NCI-H748 (cell line): Measurements from ENCODE around the gene MBD3.
"Not testable (repeated sequence)": the region's sequence is repeated elsewhere in the genome, so short reads cannot be mapped to it uniquely, and the experiment has no call there.

Experiments
- DNase-seq: peaks from one replicate; lab custom pipeline; 2025; ENCODE audit not compliant: unreplicated experiment; lab: John Stamatoyannopoulos, UW

The MBD3 gene

DNA sequence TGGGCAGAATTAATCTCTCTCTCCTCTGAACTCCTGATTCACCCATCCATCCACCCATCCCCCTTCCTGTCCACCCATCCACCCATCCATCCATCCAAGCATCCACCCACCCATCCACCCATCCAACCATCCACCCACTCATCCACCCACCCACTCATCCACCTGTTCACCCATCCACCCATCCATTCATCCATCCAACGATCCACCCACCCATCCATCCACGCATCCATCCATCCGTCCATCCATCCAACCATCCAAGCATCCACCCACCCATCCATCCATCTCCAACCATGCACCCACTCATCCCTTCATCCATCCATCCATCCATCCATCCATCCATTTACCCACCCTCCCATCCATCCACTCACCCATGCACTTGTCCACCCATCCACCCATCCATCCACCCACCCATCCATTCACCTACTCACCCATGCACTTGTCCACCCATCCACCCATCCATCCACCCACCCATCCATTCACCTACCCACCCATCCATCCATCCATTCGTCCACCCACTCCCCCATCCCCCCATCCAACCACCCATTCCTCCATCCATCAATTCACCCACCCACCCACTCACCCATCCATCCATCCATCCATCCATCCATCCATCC, 43.2 kb downstream of the MBD3 start:
- DNase-seq, result no peak

DNA sequence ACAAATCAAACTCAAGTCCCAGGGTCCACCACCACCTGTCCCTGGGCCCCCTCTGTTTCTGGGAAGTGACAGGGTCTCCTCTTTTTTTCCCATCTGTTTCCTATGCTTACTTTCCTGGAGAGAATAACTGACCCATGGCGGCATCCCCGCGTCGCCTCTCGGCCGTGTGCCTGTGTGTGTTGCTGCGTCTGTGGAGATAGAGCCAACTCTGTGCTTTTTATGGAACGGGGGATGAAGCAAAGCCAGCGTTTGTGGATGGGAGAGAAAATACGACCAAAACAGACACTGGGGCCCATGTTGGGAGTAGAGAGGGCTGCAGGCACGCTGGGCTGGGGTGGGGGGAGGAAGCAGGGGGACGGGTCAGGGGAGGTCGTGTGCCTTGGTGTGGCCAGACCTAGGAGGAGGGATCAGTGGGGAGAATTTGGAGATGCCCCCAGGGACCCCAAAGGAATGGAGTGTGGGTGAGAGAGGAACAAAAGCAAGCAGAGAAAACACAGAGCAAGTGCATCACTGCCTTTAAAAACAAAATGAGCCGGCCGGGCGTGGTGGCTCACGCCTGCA, 52.2 kb downstream of the MBD3 start:
- no peak for DNase-seq

- not testable (repeated sequence) for DNase-seq
These were observed 52.9 kb downstream of the MBD3 start for GRCh38 chr19:1539749-1540148.

DNA sequence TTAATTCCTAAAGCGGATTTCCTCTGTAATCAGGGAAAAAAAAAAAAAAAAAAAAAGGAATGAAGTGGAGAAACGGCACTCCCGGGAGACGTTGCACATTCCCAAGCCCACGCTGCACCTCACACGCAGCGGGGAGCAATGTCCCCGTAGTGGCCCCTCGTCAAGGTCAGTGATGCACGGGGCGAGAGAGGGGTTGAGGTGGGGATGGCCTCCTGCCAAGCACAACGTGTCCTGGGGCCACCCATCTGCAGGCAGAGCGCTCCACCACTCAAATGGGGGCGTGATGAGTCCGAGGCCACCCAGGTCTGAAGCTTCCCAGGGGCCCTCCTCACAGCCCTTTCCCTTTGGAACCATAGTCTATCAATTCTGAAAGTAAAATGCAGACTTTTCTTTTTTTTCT, 53.7 kb downstream of the MBD3 start:
- DNase-seq, result no peak

DNA sequence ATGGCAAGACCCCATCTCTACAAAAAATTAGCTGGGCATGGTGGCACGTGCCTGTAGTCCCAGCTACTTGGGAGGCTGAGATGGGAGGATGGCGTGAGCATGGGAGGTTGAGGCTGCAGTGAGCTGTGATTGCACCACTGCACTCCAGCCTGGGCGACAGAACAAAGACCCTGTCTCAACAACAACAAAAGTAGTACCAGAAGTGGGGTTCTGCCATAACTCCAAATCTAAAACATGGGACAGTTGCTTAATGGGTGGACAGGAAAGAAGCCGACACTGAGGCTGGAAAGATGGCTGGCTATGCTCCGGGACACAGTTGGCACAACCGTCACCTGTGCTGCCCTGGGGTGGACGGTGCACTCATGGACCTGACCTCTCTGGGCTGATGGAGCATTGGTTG, 57.0 kb downstream of the MBD3 start:
- not testable (repeated sequence) for DNase-seq

DNA sequence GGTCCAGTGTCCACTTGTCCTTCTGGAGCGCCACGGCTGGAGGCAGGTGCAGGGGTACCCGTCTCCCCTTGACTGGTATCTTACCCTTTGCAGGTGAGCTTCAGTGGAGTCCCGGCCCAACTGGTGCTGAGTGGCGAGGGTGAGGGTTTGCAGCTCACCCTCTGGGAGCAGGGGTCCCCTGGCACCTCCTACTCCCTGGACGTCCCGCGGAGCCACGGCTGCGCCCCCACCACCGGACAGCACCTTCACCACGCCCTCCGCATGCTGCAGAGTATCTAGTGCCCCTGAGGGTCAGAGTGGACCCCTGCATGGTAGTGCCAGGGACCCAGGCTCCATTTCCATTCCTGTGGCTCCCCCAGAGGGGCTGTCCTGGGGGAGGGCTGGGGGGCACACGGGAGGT, 57.7 kb downstream of the MBD3 start:
- no peak for DNase-seq

- DNase-seq, result no peak
These were observed 59.0 kb downstream of the MBD3 start for GRCh38 chr19:1533510-1534150.

GRCh38 chr19:1532003-1532402, 60.7 kb downstream of the MBD3 start:
- DNase-seq, result no peak

GRCh38 chr19:1531587-1531986, 61.1 kb downstream of the MBD3 start:
- no peak for DNase-seq

GRCh38 chr19:1530856-1531255, 61.8 kb downstream of the MBD3 start:
- not testable (repeated sequence) for DNase-seq

GRCh38 chr19:1529430-1529816, 63.2 kb downstream of the MBD3 start:
- DNase-seq, result no peak

GRCh38 chr19:1528596-1529429, 63.9 kb downstream of the MBD3 start:
- DNase-seq, result no peak

DNA sequence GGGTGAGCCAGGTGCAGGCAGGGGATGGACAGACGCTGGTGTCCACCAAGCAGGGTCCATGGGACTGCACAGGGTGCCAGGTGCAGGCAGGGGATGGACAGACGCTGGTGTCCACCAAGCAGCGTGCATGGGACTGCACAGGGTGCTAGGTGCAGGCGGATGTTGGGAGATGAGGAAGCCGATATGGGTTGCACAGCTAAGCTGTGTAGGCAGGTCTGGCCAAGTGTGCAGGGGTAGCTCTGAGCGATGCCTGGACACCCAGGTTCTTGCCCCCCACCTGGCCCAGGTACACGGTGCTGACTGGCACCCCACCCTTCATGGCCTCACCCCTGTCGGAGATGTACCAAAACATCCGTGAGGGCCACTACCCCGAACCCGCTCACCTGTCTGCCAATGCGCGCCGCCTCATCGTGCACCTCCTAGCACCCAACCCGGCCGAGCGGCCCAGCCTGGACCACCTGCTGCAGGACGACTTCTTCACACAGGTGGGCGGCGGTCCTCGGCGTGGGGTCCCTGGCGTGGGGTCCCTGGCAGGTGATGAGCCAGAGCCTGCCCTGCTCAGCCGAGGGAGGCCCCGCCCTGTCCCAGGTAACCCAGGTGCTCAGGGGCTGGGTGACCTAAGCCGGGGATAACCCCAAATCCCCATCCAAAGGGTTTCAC, 64.9 kb downstream of the MBD3 start:
- DNase-seq, result no peak

GRCh38 chr19:1526979-1527649, 65.6 kb downstream of the MBD3 start:
- no peak for DNase-seq

GRCh38 chr19:1526066-1526778, 66.4 kb downstream of the MBD3 start:
- DNase-seq, result no peak

DNA sequence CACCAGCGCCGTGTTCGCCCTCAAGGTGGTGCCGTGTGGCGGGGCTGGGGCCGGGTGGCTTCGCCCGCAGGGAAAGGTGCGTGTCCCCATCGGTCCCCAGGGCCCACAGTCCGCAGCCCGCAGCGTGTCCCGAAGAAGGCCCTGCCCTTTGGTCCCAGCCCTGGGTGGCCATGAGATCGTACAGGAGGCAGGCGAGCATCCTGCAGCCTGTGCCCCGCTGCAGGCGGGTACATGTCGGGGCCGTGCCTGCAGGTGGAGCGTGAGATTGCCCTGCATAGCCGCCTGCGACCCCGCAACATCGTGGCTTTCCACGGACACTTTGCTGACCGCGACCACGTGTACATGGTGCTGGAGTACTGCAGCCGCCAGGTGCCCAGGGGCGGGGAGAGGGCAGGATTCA, 67.3 kb downstream of the MBD3 start:
- DNase-seq, result no peak

- no peak for DNase-seq
These were observed 67.7 kb downstream of the MBD3 start for GRCh38 chr19:1524972-1525325.

GRCh38 chr19:1524287-1524971, 68.2 kb downstream of the MBD3 start:
- no peak for DNase-seq
